ENCODE data around the gene ZC3H7A. TPM values are rescaled to one million over a fixed set of nuclear protein-coding genes. Genes with fewer than 3 reads are reported as not detected.

ZC3H7A gene
- total RNA-seq, 1 experiment from 2014 or later, result 45.9 TPM

GRCh38 chr16:11708421-11708820 lies 88.6 kb downstream of the ZC3H7A start:
- TF ChIP-seq, protein P1, sequence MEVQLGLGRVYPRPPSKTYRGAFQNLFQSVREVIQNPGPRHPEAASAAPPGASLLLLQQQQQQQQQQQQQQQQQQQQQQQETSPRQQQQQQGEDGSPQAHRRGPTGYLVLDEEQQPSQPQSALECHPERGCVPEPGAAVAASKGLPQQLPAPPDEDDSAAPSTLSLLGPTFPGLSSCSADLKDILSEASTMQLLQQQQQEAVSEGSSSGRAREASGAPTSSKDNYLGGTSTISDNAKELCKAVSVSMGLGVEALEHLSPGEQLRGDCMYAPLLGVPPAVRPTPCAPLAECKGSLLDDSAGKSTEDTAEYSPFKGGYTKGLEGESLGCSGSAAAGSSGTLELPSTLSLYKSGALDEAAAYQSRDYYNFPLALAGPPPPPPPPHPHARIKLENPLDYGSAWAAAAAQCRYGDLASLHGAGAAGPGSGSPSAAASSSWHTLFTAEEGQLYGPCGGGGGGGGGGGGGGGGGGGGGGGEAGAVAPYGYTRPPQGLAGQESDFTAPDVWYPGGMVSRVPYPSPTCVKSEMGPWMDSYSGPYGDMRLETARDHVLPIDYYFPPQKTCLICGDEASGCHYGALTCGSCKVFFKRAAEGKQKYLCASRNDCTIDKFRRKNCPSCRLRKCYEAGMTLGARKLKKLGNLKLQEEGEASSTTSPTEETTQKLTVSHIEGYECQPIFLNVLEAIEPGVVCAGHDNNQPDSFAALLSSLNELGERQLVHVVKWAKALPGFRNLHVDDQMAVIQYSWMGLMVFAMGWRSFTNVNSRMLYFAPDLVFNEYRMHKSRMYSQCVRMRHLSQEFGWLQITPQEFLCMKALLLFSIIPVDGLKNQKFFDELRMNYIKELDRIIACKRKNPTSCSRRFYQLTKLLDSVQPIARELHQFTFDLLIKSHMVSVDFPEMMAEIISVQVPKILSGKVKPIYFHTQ (CRISPR knock-in tag; IDR thresholded peaks at IDR 0.05), result no peak
- TF ChIP-seq USF2 (CRISPR knock-in tag; IDR thresholded peaks at IDR 0.05) (no peak), NFYB (CRISPR knock-in tag; conservative IDR thresholded peaks at IDR 0.05; ENCODE audit: low read depth) (no peak), ZNF671 (CRISPR knock-in tag; IDR thresholded peaks at IDR 0.05) (no peak), CTCF (IDR thresholded peaks at IDR 0.05) (no peak)
- TF ChIP-seq, protein P2, sequence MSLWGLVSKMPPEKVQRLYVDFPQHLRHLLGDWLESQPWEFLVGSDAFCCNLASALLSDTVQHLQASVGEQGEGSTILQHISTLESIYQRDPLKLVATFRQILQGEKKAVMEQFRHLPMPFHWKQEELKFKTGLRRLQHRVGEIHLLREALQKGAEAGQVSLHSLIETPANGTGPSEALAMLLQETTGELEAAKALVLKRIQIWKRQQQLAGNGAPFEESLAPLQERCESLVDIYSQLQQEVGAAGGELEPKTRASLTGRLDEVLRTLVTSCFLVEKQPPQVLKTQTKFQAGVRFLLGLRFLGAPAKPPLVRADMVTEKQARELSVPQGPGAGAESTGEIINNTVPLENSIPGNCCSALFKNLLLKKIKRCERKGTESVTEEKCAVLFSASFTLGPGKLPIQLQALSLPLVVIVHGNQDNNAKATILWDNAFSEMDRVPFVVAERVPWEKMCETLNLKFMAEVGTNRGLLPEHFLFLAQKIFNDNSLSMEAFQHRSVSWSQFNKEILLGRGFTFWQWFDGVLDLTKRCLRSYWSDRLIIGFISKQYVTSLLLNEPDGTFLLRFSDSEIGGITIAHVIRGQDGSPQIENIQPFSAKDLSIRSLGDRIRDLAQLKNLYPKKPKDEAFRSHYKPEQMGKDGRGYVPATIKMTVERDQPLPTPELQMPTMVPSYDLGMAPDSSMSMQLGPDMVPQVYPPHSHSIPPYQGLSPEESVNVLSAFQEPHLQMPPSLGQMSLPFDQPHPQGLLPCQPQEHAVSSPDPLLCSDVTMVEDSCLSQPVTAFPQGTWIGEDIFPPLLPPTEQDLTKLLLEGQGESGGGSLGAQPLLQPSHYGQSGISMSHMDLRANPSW (CRISPR knock-in tag; conservative IDR thresholded peaks at IDR 0.05; ENCODE audit: low read depth), result no peak
- no peak for ATAC-seq
- no peaks in the 10 kb centered on the region; the same call in 1 of the 2 replicates for H3K36me3 Mint-ChIP-seq
- DNase-seq (ENCODE audit: low spot score), result no peak
- no peaks in the 10 kb centered on the region for H3K9me3 Mint-ChIP-seq
- CTCF ChIA-PET, result interaction anchor here (1.1 to 1.4 kb wide), 2 partner anchors 176 to 359 kb away, joined by 3 to 4 read pairs; no protein-coding TSS in a partner anchor
- no peak overlapping the region for H3K4me3 Mint-ChIP-seq
- no peak overlapping the region for H3K27ac Mint-ChIP-seq
- POLR2A ChIA-PET, result no interaction called here
- H3K4me1 Mint-ChIP-seq, result no peaks in the 10 kb centered on the region
- H3K27me3 Mint-ChIP-seq (ENCODE audit: low read depth), result no peaks in the 10 kb centered on the region

DNA sequence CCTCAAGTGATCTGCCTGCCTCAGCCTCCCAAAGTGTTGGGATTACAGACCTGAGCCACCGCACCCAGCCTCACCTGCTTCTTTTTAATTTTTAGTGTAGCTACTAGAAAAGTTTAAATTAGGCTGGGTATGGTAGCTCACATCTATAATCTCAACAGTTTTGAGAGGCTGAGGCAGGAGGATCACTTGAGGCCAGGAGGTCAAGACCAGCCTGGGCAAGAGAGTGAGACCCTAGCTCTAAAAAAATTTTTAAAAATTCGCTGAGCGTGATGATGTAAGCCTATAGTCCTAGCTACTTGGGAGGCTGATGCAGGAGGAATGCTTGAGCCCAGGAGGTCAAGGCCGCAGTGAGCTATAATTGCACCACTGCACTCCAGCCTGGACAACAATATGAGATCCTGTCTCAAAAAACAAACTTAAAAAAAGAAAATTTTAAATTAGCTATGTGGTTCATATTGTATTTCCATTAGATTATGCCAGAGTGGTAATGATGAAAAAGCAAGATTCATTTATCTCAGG lies 89.3 kb downstream of the ZC3H7A start:
- Mint-ChIP-seq H3K36me3 (no peaks in the 10 kb centered on the region; the same call in 1 of the 2 replicates), H3K9me3 (no peaks in the 10 kb centered on the region), H3K4me1 (no peaks in the 10 kb centered on the region), H3K27ac (no peak overlapping the region), H3K27me3 (ENCODE audit: low read depth) (no peaks in the 10 kb centered on the region), H3K4me3 (no peak overlapping the region)
- ChIA-PET CTCF (interaction anchor here (1.1 to 1.4 kb wide), 2 partner anchors 10 to 360 kb away, joined by 3 to 4 read pairs; no protein-coding TSS in a partner anchor), POLR2A (no interaction called here)
- TF ChIP-seq ZNF263 (CRISPR knock-in tag; IDR thresholded peaks at IDR 0.05; ENCODE audit: low read depth) (no peak), CREB1 (CRISPR knock-in tag; IDR thresholded peaks at IDR 0.05) (no peak), E2F1 (CRISPR knock-in tag; IDR thresholded peaks at IDR 0.05) (no peak), NFE2L1 (CRISPR knock-in tag; IDR thresholded peaks at IDR 0.05) (no peak), TCF7 (CRISPR knock-in tag; IDR thresholded peaks at IDR 0.05; ENCODE audit: low read depth) (no peak), NFYB (CRISPR knock-in tag; conservative IDR thresholded peaks at IDR 0.05; ENCODE audit: low read depth) (no peak)
- TF ChIP-seq, protein P3, sequence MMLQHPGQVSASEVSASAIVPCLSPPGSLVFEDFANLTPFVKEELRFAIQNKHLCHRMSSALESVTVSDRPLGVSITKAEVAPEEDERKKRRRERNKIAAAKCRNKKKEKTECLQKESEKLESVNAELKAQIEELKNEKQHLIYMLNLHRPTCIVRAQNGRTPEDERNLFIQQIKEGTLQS (CRISPR knock-in tag; conservative IDR thresholded peaks at IDR 0.05), result no peak
- DNase-seq (ENCODE audit: low spot score) (no peak), ATAC-seq (no peak)
